ENCODE measurements around the gene PTPN22.

PTPN22 gene

GRCh38 chr1:113830039-113830438, 41.5 kb downstream of the PTPN22 start:
- no peaks in the 10 kb centered on the region for H3K9me3 ChIP-seq (ENCODE audit: insufficient read depth, low read depth, low read length)
- no peak overlapping the region for H3K4me2 ChIP-seq (ENCODE audit: low read depth, low read length, poor library complexity, severe bottlenecking)
- no peaks in the 10 kb centered on the region for H3K9me2 ChIP-seq (replicated peaks; ENCODE audit: low read depth, low read length)
- peaks cover 14% of the 10 kb centered on the region for H3K36me3 ChIP-seq (ENCODE audit: insufficient read depth, low read length)
- no peaks in the 10 kb centered on the region for H3K4me1 ChIP-seq (ENCODE audit: insufficient read depth, low read length, poor library complexity, severe bottlenecking)
- H3F3A ChIP-seq (ENCODE audit: low read depth) = no peaks in the 10 kb centered on the region
- H3K27me3 ChIP-seq (ENCODE audit: insufficient read depth, low read length, poor library complexity, severe bottlenecking) = no peaks in the 10 kb centered on the region
- no peak overlapping the region for H3K4me3 ChIP-seq (ENCODE audit: low read length, poor library complexity, severe bottlenecking)
- no peak overlapping the region for H2AFZ ChIP-seq (ENCODE audit: low read length)
- no peaks in the 10 kb centered on the region for H3K79me2 ChIP-seq (ENCODE audit: insufficient read depth, low read length)
- H3K9ac ChIP-seq (ENCODE audit: low read depth, low read length, poor library complexity, severe bottlenecking) = no peak overlapping the region
- H4K20me1 ChIP-seq (ENCODE audit: insufficient read depth, low read length, poor library complexity, severe bottlenecking) = no peaks in the 10 kb centered on the region
- TF ChIP-seq, protein P1, sequence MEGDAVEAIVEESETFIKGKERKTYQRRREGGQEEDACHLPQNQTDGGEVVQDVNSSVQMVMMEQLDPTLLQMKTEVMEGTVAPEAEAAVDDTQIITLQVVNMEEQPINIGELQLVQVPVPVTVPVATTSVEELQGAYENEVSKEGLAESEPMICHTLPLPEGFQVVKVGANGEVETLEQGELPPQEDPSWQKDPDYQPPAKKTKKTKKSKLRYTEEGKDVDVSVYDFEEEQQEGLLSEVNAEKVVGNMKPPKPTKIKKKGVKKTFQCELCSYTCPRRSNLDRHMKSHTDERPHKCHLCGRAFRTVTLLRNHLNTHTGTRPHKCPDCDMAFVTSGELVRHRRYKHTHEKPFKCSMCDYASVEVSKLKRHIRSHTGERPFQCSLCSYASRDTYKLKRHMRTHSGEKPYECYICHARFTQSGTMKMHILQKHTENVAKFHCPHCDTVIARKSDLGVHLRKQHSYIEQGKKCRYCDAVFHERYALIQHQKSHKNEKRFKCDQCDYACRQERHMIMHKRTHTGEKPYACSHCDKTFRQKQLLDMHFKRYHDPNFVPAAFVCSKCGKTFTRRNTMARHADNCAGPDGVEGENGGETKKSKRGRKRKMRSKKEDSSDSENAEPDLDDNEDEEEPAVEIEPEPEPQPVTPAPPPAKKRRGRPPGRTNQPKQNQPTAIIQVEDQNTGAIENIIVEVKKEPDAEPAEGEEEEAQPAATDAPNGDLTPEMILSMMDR (conservative IDR thresholded peaks at IDR 0.05; ENCODE audit: low read length) = no peak
- no peak for TF ChIP-seq EZH2phosphoT487 (IDR thresholded peaks at IDR 0.05; ENCODE audit: borderline replicate concordance)

- no peaks in the 10 kb centered on the region for H3F3A ChIP-seq (ENCODE audit: low read depth)
- no peak overlapping the region for H3K4me3 ChIP-seq (ENCODE audit: low read length, poor library complexity, severe bottlenecking)
- H3K9me2 ChIP-seq (replicated peaks; ENCODE audit: low read depth, low read length) = no peaks in the 10 kb centered on the region
- no peaks in the 10 kb centered on the region for H3K4me1 ChIP-seq (ENCODE audit: insufficient read depth, low read length, poor library complexity, severe bottlenecking)
- H3K79me2 ChIP-seq (ENCODE audit: insufficient read depth, low read length) = no peaks in the 10 kb centered on the region
- no peak overlapping the region for H3K9ac ChIP-seq (ENCODE audit: low read depth, low read length, poor library complexity, severe bottlenecking)
- no peaks in the 10 kb centered on the region for H4K20me1 ChIP-seq (ENCODE audit: insufficient read depth, low read length, poor library complexity, severe bottlenecking)
- no peaks in the 10 kb centered on the region for H3K27me3 ChIP-seq (ENCODE audit: insufficient read depth, low read length, poor library complexity, severe bottlenecking)
- no peaks in the 10 kb centered on the region for H3K9me3 ChIP-seq (ENCODE audit: insufficient read depth, low read depth, low read length)
- no peak overlapping the region for H2AFZ ChIP-seq (ENCODE audit: low read length)
- H3K4me2 ChIP-seq (ENCODE audit: low read depth, low read length, poor library complexity, severe bottlenecking) = no peak overlapping the region
- peaks cover 5% of the 10 kb centered on the region; the same call in 1 of the 2 replicates for H3K36me3 ChIP-seq (ENCODE audit: insufficient read depth, low read length)
- TF ChIP-seq, protein P1 (conservative IDR thresholded peaks at IDR 0.05; ENCODE audit: low read length) = no peak
- no peak for TF ChIP-seq EZH2phosphoT487 (IDR thresholded peaks at IDR 0.05; ENCODE audit: borderline replicate concordance)
Observed at GRCh38 chr1:113821916-113822315, 49.6 kb downstream of the PTPN22 start.

- TF ChIP-seq EZH2phosphoT487 (IDR thresholded peaks at IDR 0.05; ENCODE audit: borderline replicate concordance) = no peak
- TF ChIP-seq, protein P1 (conservative IDR thresholded peaks at IDR 0.05; ENCODE audit: low read length) = no peak
- Histone ChIP-seq H3K9ac (ENCODE audit: low read depth, low read length, poor library complexity, severe bottlenecking) (no peak overlapping the region), H3K4me1 (ENCODE audit: insufficient read depth, low read length, poor library complexity, severe bottlenecking) (no peaks in the 10 kb centered on the region), H3K4me2 (ENCODE audit: low read depth, low read length, poor library complexity, severe bottlenecking) (no peak overlapping the region), H3K79me2 (ENCODE audit: insufficient read depth, low read length) (no peaks in the 10 kb centered on the region), H3K4me3 (ENCODE audit: low read length, poor library complexity, severe bottlenecking) (no peak overlapping the region), H3K9me2 (replicated peaks; ENCODE audit: low read depth, low read length) (no peaks in the 10 kb centered on the region), H3K36me3 (ENCODE audit: insufficient read depth, low read length) (peaks cover 5% of the 10 kb centered on the region; the same call in 1 of the 2 replicates), H3K27me3 (ENCODE audit: insufficient read depth, low read length, poor library complexity, severe bottlenecking) (no peaks in the 10 kb centered on the region), H4K20me1 (ENCODE audit: insufficient read depth, low read length, poor library complexity, severe bottlenecking) (no peaks in the 10 kb centered on the region), H2AFZ (ENCODE audit: low read length) (no peak overlapping the region), H3F3A (ENCODE audit: low read depth) (peaks cover 5% of the 10 kb centered on the region; the same call in 1 of the 2 replicates), H3K9me3 (ENCODE audit: insufficient read depth, low read depth, low read length) (no peaks in the 10 kb centered on the region)
Observed at GRCh38 chr1:113818578-113818977, 52.9 kb downstream of the PTPN22 start.
